HG03280 (cell line): ENCODE results near the gene REM1.
"Not testable (repeated sequence)": the region's sequence is repeated elsewhere in the genome, so short reads cannot be mapped to it uniquely, and the experiment has no call there.

Experiments used
- ATAC-seq: cut with Tn5 transposase; IDR thresholded peaks from one replicate; pipeline ENCODE4 v1.9.1; 2021; ENCODE audit warnings: mild to moderate bottlenecking, moderate library complexity; ENCODE audit not compliant: unreplicated experiment

The REM1 gene

GRCh38 chr20:31517373-31517772, 42.3 kb downstream of the REM1 start:
- no peak for ATAC-seq

GRCh38 chr20:31521267-31521666, 46.2 kb downstream of the REM1 start:
- not testable (repeated sequence) for ATAC-seq

- ATAC-seq, result no peak
Measured at GRCh38 chr20:31522731-31523130, 47.6 kb downstream of the REM1 start.

- ATAC-seq, result no peak
Measured at GRCh38 chr20:31523361-31524283, 48.5 kb downstream of the REM1 start.

- ATAC-seq, result no peak
Measured at GRCh38 chr20:31527266-31527665, 52.2 kb downstream of the REM1 start.
